Renal cortex interstitium (tissue), 11 donors: ENCODE results near the gene GDF10. TPM values are rescaled to one million over a fixed set of nuclear protein-coding genes. Genes with fewer than 3 reads are reported as not detected.

ENCODE experiments used
- DNase-seq, 11 donors: peaks; one replicate each; pipeline ENCODE4 v3.0.0-alpha.2; 2013; ENCODE audit warnings: low read depth in 9 of 11, low spot score in 4 of 11; ENCODE audit errors: extremely low read depth in 1 of 11
- polyA plus RNA-seq, 3 donors: library from polyadenylated mRNA; unstranded; fragments of 120-200 nt; gene quantifications; one replicate each; pipeline ENCODE4 v1.2.1, GENCODE V29; 2013; ENCODE audit not compliant: insufficient read length in 3 of 3

Gene GDF10
- polyA plus RNA-seq, 3 donors, result 1.5 to 2.4 (median 1.6) TPM

DNA sequence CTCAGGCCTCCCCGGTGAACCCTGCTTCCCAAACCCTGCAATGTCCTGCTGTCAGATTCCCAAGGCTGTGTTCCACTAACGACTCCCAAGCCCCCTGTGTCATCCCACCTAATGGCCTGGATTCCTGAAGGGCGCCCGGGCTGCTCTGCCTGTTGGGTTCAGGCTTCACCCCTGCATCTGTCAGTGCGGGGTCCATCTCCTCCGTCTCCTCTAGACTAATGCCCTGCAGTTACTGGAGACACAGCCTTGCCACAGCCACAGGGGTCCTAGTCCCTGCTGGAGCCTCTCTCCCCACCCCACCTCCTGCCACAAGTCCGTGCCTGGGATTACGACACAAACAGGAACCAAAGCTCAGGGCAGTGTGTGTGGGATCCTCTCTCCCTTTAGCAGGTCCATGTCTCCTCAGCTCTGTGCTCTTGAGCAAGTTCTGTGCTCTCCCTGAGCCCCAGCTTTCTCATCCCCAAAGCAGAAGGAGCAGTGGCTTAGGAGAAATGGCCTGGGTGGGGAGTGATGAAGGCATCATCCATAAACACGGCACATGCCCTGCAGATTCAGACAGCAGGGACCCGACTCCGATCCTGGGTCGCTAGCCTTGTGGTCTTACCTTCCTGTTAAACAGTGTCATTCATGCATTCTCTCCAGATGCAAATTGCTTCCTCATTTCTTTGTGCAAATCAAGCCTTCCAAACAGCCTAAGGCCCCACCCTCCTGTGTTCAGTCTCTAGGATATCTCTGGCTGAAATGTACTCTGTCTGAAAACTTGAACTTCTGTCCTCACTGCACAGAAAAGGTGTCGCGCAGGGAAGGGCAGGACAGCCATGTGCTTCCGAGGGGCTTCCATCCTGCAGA, 40.0 kb downstream of the GDF10 start:
- DNase-seq, result no peak

DNA sequence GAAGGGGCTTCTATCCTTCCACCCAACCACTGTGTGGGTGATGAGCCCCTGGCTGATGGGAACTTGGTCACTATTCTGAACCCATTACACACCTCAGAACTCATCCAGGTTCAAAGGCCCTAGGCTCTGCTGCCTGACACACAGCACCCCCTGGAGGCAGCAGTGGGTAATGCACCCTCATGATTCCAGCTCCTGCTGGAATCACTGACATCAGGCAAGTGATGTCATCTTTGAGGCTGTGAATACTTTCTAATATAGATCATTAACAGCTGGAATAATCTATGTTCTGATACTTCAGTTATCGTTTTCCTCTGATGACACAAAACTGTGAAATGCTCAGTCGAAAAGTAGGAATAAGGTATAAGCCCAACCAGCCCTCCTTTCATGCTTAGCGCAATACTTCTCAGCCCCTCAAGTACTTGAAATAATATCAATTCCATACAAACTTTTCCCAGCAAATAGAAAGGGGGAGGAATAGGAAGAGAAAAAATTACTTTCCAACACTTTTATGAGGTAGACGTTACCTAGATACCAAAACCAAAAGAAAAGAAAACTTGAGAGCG, 40.7 kb downstream of the GDF10 start:
- peak in 10 of 11 donors; percentile 12 to 45 (median 24) for DNase-seq

DNA sequence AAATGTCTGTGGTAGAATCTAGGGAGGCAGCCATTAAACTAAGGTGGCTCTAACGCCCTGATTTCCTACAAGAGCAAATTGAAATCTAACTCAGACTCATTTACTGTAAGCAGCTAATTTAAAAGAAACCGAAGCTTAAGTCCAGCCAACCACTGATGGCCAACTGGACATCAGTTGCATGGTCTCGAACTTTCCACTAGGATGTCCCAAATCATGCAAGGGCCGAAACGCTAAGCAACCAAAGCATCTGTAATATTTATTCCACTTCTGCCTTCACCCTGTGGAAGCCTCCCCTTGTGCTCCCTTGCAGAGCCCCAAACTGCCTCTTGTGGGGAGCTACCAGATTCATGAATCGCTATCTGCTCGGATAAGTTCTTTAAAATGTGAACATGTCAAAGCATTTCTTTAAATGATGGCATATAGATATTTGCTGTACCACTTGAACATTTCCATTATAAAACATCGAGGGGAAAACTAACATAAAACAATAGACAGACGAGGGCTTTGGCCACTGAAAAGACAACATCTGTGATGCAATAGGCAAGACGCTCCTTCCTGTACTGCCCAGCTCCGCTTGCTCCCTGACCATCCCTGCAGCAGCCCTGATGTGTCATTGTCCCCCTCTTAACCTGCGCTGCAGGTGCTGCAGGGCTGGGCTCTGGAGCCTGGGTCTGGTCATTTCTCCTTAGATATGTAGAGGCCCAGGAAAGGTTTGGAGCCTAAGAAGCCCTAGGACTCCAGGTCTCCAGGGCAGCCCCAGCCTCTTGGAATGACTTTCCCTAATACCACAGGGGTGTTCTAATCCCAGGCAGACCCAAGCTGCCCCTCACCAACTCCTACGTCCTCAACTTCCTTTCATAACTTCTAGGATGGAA, 45.2 kb downstream of the GDF10 start:
- no peak for DNase-seq

DNA sequence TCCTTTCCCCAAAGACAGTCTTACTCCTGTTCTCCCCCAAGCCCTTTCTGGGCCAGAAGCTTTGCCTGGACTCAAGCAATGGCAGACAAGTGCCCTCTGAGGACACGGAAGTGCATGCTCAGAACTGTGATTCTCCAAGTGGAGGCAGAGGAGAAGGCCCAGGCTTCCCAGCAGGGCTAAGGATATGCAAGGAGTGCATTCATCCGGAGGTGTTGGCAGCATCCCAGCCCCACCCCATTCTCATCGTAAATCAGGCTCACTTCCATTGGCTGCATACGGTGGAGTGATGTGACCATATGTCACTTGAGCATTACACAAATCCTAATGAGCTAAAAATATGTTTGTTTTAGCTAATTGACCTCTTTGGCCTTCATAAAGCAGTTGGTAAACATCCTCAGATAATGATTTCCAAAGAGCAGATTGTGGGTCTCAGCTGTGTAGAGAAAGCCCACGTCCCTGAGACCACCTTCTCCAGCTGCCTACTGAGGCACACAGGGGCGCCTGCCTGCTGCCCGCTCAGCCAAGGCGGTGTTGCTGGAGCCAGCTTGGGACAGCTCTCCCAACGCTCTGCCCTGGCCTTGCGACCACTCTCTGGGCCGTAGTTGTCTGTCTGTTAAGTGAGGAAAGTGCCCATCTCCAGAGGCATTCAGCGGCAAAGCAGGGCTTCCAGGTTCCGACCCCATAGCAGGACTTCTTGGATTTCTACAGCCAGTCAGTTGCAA, 46.7 kb downstream of the GDF10 start:
- DNase-seq, result no peak

DNA sequence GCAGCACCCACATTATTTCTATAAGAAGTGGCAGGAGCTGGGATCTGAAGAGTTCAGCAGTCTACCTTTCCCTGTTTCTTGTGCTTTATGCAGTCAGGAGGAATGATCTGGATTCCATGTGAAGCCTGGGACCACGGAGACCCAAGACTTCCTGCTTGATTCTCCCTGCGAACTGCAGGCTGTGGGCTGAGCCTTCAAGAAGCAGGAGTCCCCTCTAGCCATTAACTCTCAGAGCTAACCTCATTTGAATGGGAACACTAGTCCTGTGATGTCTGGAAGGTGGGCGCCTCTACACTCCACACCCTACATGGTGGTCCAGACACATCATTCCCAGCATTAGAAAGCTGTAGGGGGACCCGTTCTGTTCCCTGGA, 47.3 kb downstream of the GDF10 start:
- no peak for DNase-seq

DNA sequence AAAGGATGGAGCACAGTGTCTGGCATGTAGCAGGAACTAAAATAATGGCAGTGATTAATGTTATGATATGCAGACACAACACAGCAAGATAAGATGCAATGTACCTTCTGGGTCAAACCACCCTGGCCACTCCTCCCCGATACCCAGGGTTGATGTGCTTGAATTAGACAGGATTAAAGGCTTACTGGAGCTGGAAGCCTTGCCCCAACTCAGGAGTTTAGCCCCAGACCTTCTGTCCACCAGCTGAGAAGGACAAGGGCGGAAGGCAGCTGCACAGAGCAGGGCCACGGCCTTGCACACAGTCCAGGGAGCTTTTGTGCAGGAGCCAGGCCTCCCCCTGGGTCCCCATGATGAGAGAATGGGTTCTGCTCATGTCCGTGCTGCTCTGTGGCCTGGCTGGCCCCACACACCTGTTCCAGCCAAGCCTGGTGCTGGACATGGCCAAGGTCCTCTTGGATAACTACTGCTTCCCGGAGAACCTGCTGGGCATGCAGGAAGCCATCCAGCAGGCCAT, 48.2 kb downstream of the GDF10 start, which contains the start of gene RBP3:
Gene RBP3 (plus strand): TSS at position 226 of the 514 bp plus-strand sequence. CDS start 122 bp downstream, at position 348.
- no peak for DNase-seq

DNA sequence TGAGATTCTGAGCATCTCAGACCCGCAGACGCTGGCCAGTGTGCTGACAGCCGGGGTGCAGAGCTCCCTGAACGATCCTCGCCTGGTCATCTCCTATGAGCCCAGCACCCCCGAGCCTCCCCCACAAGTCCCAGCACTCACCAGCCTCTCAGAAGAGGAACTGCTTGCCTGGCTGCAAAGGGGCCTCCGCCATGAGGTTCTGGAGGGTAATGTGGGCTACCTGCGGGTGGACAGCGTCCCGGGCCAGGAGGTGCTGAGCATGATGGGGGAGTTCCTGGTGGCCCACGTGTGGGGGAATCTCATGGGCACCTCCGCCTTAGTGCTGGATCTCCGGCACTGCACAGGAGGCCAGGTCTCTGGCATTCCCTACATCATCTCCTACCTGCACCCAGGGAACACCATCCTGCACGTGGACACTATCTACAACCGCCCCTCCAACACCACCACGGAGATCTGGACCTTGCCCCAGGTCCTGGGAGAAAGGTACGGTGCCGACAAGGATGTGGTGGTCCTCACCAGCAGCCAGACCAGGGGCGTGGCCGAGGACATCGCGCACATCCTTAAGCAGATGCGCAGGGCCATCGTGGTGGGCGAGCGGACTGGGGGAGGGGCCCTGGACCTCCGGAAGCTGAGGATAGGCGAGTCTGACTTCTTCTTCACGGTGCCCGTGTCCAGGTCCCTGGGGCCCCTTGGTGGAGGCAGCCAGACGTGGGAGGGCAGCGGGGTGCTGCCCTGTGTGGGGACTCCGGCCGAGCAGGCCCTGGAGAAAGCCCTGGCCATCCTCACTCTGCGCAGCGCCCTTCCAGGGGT, 48.9 kb downstream of the GDF10 start:
- DNase-seq, result no peak

DNA sequence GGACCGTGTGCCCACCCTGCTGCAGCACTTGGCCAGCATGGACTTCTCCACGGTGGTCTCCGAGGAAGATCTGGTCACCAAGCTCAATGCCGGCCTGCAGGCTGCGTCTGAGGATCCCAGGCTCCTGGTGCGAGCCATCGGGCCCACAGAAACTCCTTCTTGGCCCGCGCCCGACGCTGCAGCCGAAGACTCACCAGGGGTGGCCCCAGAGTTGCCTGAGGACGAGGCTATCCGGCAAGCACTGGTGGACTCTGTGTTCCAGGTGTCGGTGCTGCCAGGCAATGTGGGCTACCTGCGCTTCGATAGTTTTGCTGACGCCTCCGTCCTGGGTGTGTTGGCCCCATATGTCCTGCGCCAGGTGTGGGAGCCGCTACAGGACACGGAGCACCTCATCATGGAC, 49.5 kb downstream of the GDF10 start:
- DNase-seq, result no peak

DNA sequence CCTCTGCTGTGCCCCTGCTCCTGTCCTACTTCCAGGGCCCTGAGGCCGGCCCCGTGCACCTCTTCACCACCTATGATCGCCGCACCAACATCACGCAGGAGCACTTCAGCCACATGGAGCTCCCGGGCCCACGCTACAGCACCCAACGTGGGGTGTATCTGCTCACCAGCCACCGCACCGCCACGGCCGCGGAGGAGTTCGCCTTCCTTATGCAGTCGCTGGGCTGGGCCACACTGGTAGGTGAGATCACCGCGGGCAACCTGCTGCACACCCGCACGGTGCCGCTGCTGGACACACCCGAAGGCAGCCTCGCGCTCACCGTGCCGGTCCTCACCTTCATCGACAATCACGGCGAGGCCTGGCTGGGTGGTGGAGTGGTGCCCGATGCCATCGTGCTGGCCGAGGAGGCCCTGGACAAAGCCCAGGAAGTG, 50.0 kb downstream of the GDF10 start:
- DNase-seq, result no peak

DNA sequence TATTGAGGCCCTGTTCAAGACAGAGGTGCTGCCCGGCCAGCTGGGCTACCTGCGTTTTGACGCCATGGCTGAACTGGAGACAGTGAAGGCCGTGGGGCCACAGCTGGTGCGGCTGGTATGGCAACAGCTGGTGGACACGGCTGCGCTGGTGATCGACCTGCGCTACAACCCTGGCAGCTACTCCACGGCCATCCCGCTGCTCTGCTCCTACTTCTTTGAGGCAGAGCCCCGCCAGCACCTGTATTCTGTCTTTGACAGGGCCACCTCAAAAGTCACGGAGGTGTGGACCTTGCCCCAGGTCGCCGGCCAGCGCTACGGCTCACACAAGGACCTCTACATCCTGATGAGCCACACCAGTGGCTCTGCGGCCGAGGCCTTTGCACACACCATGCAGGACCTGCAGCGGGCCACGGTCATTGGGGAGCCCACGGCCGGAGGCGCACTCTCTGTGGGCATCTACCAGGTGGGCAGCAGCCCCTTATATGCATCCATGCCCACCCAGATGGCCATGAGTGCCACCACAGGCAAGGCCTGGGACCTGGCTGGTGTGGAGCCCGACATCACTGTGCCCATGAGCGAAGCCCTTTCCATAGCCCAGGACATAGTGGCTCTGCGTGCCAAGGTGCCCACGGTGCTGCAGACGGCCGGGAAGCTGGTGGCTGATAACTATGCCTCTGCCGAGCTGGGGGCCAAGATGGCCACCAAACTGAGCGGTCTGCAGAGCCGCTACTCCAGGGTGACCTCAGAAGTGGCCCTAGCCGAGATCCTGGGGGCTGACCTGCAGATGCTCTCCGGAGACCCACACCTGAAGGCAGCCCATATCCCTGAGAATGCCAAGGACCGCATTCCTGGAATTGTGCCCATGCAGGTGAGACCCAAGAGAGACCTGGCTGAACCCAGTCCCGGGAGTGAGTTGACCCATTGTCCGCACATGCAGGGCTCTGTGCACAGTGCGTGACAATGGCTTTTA, 51.0 kb downstream of the GDF10 start:
- DNase-seq, result no peak

DNA sequence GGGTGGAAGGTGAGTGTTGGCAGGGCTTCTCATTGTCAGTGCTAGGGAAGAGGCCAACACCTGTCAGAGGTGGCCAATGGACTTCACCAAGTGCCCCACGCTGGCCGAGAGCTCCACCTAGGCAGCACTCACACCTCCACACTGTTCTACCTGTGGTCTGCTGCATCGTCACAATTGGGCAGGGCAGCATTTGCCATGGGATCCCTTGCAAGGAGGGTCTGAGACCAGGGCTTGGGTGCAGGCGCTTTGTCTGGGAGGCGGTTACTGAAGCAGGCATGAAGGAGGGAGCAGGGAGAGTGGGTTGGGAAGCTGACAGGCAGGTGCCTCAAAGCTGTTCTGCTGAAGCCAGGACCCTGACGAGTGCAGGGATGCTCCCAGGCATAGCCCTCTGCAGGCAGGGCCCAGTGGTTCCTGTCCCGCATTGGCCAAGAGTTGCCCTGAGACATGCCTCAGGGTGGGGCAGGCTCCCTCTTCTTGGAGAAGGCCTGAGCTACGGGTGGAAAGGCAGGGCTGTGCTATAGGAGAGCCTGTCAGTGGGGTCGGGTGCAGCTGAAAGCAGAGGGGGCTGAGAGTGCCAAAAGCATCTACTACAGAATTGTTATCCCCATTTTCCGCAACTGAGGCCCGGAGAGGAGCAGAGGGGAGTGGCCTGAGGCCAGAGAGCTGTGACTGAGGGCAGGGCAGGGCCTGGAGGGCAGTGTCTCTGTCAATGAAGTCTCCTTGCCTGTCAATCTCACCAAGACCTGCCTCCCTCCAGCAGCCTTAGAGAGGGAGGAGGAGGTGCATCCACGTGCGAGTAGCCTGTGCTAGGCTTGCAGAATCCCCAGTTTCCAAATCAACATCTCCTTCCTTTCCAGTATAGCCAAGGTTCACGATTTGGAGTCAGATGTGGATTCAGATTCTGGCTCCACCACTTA, 52.2 kb downstream of the GDF10 start:
- DNase-seq, result no peak

DNA sequence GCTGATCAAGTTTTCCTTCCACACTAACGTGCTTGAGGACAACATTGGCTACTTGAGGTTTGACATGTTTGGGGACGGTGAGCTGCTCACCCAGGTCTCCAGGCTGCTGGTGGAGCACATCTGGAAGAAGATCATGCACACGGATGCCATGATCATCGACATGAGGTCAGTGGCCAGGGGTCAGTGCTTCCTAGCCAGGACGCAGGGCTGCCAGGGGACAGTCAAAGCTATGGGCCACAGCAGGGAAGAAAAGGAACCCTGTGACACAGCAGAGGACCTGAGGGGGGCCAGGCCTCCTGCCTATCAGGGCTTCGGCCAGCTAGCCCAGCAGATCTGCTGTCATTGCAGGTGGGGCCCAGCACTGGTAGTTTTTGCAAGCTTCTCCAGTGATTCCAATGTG, 53.4 kb downstream of the GDF10 start:
- DNase-seq, result no peak

DNA sequence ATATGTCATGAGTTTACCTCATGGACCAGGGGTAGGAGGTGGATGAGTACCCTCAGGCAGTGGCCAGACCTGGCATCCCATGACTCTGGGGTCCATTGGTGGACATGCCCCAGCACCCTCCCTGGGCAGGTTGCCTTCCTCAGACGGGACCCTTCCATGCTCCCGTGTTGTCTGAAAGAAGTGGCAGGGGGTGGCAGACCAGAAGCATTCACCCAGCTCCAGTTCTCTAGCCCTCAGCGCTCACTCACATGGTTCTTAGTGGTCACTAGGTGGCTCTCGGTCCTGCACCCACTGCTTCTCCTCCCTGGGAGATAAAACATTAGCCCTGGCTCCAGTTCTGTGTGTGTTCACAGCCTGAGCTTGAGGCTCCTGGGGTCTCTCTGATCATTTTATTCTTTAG, 54.2 kb downstream of the GDF10 start:
- no peak for DNase-seq

DNA sequence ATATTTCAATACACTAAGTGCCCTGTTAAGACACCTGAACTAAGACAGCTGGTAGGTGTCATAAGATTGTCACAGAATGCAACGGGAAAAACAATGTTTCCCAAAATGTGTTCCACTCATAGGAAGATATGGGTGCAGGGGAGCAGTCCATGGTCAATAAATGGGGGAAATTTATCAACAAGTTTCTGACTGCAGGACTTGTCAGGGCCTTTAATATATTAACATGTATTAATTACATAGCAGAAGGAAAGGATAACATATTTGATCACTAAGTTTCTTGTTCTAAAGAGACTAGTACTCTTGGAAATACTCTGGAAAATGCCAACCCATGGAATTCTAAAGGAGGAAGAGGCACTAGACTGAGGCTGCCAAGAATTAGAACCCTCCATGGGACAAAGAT, 54.9 kb downstream of the GDF10 start:
- no peak for DNase-seq

DNA sequence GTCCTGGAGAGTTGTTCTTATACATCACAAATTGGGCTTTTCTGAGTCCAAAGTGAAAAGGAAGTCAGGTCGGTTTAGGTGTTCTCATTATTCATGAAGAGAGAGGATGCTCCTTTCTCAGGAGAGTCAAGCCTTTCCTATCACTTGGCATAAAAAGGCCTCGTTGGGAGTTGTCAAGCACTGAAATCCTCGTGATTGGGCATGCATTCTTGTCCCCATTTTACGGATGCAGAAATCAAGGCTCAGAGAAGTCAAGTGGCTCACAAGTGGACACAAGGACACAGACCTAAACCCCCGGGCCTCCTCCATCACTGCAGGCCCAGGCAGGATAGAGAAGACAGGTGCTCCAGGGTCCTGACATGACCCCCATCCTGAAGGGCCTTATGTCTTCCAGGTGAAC, 56.7 kb downstream of the GDF10 start:
- no peak for DNase-seq

DNA sequence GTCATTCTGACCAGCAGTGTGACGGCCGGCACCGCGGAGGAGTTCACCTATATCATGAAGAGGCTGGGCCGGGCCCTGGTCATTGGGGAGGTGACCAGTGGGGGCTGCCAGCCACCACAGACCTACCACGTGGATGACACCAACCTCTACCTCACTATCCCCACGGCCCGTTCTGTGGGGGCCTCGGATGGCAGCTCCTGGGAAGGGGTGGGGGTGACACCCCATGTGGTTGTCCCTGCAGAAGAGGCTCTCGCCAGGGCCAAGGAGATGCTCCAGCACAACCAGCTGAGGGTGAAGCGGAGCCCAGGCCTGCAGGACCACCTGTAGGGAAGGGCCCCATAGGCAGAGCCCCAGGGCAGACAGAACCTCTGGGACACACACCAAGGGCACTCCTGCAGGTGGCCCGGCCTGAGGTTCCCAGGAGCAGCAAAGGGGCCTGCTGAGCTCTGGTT, 57.2 kb downstream of the GDF10 start:
- no peak for DNase-seq
